ENCODE measurements around the gene DAB2IP.

The DAB2IP gene

DNA sequence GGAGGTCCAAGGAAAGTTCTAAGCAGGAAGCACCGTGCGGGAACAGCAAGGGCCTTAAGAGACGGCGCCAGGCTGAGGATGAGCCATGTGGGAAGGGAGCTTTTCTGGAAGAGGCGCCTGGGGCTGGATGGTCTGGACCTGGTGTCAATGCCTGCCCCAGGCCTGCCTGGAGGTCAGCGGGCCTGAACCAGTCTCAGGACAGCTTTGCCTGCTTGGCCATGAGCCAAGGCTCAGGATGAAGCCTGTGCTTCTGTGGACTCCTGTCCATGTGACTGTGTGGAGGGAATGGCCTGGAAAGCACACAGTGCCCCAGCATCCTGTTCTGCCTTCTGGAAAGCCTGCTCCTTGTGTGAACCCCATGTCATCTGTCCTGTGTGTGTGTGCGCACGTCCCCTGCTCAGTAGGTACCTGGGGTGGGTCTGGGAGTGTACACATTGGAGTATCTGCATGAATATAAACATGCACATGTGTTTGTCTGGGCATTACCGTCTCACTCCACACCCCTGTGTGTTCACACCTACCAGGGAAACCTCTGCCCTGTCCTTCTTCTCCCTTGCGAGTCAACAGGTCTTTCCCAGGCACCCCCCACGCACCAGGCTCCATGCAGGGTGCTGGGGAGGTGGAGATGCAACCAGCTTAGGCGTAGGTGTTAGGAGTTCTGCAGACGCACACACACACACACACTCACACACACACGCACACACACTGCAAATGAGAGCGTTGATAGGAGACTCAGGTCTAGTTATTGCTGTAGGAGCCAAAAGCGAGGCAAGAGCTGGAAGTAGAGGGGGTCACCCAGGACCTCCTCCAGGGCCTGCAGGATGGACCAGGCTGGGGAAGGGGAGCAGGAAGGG, 24.8 kb downstream of the DAB2IP start:
- TF ChIP-seq, protein P1, sequence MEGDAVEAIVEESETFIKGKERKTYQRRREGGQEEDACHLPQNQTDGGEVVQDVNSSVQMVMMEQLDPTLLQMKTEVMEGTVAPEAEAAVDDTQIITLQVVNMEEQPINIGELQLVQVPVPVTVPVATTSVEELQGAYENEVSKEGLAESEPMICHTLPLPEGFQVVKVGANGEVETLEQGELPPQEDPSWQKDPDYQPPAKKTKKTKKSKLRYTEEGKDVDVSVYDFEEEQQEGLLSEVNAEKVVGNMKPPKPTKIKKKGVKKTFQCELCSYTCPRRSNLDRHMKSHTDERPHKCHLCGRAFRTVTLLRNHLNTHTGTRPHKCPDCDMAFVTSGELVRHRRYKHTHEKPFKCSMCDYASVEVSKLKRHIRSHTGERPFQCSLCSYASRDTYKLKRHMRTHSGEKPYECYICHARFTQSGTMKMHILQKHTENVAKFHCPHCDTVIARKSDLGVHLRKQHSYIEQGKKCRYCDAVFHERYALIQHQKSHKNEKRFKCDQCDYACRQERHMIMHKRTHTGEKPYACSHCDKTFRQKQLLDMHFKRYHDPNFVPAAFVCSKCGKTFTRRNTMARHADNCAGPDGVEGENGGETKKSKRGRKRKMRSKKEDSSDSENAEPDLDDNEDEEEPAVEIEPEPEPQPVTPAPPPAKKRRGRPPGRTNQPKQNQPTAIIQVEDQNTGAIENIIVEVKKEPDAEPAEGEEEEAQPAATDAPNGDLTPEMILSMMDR (IDR thresholded peaks at IDR 0.05; ENCODE audit: insufficient read depth, low read depth, low read length, missing control alignments) = no peak
- H3K4me3 ChIP-seq (ENCODE audit: low read depth, low read length) = no peak overlapping the region
- no peak for DNase-seq (ENCODE audit: low read depth)

GRCh38 chr9:121676926-121677325, 25.5 kb downstream of the DAB2IP start:
- H3K4me3 ChIP-seq (ENCODE audit: low read depth, low read length) = no peak overlapping the region
- TF ChIP-seq, protein P1 (IDR thresholded peaks at IDR 0.05; ENCODE audit: insufficient read depth, low read depth, low read length, missing control alignments) = no peak
- no peak for DNase-seq (ENCODE audit: low read depth)

DNA sequence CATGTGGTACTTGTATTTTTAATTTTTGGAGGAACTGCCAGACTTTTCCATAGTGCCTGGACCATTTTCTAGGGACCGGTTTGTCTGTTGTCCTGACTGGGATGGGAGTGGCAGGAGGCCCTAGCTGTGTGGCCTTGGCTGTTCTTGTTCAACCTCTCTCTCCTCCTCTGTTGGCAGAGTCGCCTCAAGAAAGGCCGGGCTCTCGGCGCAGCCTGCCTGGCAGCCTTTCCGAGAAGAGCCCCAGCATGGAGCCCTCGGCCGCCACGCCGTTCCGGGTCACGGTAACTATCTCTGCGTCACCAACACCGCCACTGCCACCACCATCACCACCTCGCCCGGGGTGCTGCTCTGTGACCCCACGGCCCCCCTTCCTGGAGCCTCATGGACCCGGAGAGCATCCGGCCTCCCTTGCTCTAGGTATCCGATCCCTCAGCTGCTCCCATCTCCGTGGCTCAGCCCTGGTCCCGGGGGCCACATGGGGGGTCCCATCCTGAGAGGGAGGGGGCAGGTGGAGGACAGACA, 27.1 kb downstream of the DAB2IP start:
- TF ChIP-seq, protein P1 (IDR thresholded peaks at IDR 0.05; ENCODE audit: insufficient read depth, low read depth, low read length, missing control alignments) = no peak
- no peak overlapping the region for H3K4me3 ChIP-seq (ENCODE audit: low read depth, low read length)
- DNase-seq (ENCODE audit: low read depth) = no peak

GRCh38 chr9:121679901-121680635, 28.6 kb downstream of the DAB2IP start:
- TF ChIP-seq, protein P1 (IDR thresholded peaks at IDR 0.05; ENCODE audit: insufficient read depth, low read depth, low read length, missing control alignments) = no peak
- H3K4me3 ChIP-seq (ENCODE audit: low read depth, low read length) = no peak overlapping the region
- DNase-seq (ENCODE audit: low read depth) = no peak

- no peak for DNase-seq (ENCODE audit: low read depth)
- TF ChIP-seq, protein P1 (IDR thresholded peaks at IDR 0.05; ENCODE audit: insufficient read depth, low read depth, low read length, missing control alignments) = no peak
- no peak overlapping the region for H3K4me3 ChIP-seq (ENCODE audit: low read depth, low read length)
Measured at GRCh38 chr9:121681404-121681803, 30.0 kb downstream of the DAB2IP start.

DNA sequence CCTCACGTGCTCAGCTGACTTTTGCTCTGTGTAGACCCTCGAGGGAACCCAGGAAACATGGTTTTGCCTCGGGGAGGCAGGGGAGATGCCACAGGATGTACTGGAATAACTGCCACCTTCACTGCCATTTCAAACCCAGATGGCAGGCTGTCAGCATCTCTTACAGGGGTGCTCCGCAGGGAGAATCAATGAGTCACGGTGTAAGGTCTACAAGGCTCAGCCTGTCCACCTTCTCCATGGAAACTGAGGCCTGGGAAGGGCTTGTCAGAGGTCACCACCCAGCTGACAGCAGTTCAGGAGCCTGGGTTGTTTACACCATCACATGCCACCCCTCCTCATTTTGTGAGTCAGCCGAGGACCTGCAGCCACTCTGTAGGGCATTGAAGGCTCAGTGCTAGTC, 30.8 kb downstream of the DAB2IP start:
- H3K4me3 ChIP-seq (ENCODE audit: low read depth, low read length) = no peak overlapping the region
- TF ChIP-seq, protein P1 (IDR thresholded peaks at IDR 0.05; ENCODE audit: insufficient read depth, low read depth, low read length, missing control alignments) = no peak
- no peak for DNase-seq (ENCODE audit: low read depth)
